H1 (cell line): Measurements from ENCODE around the gene ZBTB45. TPM values are rescaled to one million over a fixed set of nuclear protein-coding genes. Genes with fewer than 3 reads are reported as not detected.

ENCODE experiments used
- CTCF ChIA-PET: fragments of 300-600 bp; sonication (Branson Sonifier 250); formaldehyde crosslinking; loops from one replicate; lab custom pipeline; 2021; ENCODE audit not compliant: partially characterized antibody; lab: Charles Lee
- POLR2A ChIA-PET: fragments of 300-600 bp; sonication (Branson Sonifier 250); formaldehyde crosslinking; loops from one replicate; lab custom pipeline; 2021; ENCODE audit warnings: inconsistent platforms; ENCODE audit not compliant: partially characterized antibody; lab: Charles Lee
- DNase-seq, 2 experiments: peaks; one replicate each; pipeline versions ENCODE4 v3.0.0 to v3.0.0-alpha.2; 2010 to 2022; ENCODE audit warnings: low spot score in 2 of 2, low read depth in 1 of 2, mixed read lengths in 1 of 2
- FAIRE-seq: peaks from 2 replicates; lab custom pipeline; 2011; peaks lifted over from hg19 to GRCh38; lab: Jason Lieb, UNC
- H2AFZ ChIP-seq: 2 replicates; pipeline ENCODE4 v1.8.1; 2012; ENCODE audit warnings: low read length, inconsistent platforms
- H2AK5ac ChIP-seq: 2 replicates; pipeline ENCODE4 v1.6.1; 2013; ENCODE audit warnings: low read depth, low read length
- H2BK120ac ChIP-seq: replicated peaks from 2 replicates; pipeline ENCODE3; 2013; ENCODE audit warnings: low read depth, low read length, inconsistent platforms
- H2BK12ac ChIP-seq: 2 replicates; pipeline ENCODE4 v1.6.1; 2013; ENCODE audit warnings: low read depth, low read length
- H2BK15ac ChIP-seq: 2 replicates; pipeline ENCODE4 v1.6.1; 2013; ENCODE audit warnings: low read length
- H2BK20ac ChIP-seq: 2 replicates; pipeline ENCODE4 v1.6.1; 2013; ENCODE audit warnings: low read length
- H2BK5ac ChIP-seq: 2 replicates; pipeline ENCODE4 v1.6.1; 2013; ENCODE audit warnings: low read depth, low read length
- H3K14ac ChIP-seq: 2 replicates; pipeline ENCODE4 v1.6.1; 2013; ENCODE audit warnings: inconsistent platforms; ENCODE audit not compliant: insufficient read length
- H3K18ac ChIP-seq: 2 replicates; pipeline ENCODE4 v1.6.1; 2013; ENCODE audit warnings: low read length; ENCODE audit errors: extremely low read depth
- H3K23ac ChIP-seq: 2 replicates; pipeline ENCODE4 v1.6.1; 2013; ENCODE audit warnings: inconsistent platforms; ENCODE audit not compliant: insufficient read length
- H3K23me2 ChIP-seq: 2 replicates; pipeline ENCODE4 v1.6.1; 2013; ENCODE audit warnings: low read depth, low read length
- H3K27ac ChIP-seq: 2 replicates; pipeline ENCODE4 v1.6.1; 2011; ENCODE audit warnings: low read depth, low read length, inconsistent platforms
- H3K27me3 ChIP-seq, 4 experiments: replicated peaks in 1 of 4; 1 replicate in 1 of 4; 2 replicates in 3 of 4; pipeline versions ENCODE4 v1.6.1 to v1.8.1; 2011 to 2013; ENCODE audit warnings: low read length in 3 of 4, mild to moderate bottlenecking in 3 of 4, inconsistent platforms in 2 of 4, mixed read lengths in 2 of 4, moderate library complexity in 1 of 4; ENCODE audit not compliant: control insufficient read depth in 3 of 4, insufficient read depth in 3 of 4; ENCODE audit errors: extremely low read depth in 1 of 4
- H3K36me3 ChIP-seq, 4 experiments: 2 replicates each; pipeline versions ENCODE4 v1.6.1 to v1.8.1; 2011 to 2013; ENCODE audit warnings: mild to moderate bottlenecking in 4 of 4, low read length in 3 of 4, moderate library complexity in 2 of 4, control low read depth in 1 of 4, inconsistent platforms in 1 of 4; ENCODE audit not compliant: insufficient read depth in 4 of 4, control insufficient read depth in 2 of 4
- H3K4ac ChIP-seq: replicated peaks from 2 replicates; pipeline ENCODE3; 2013; ENCODE audit warnings: low read length, low read depth, mixed read lengths, inconsistent platforms; ENCODE audit not compliant: insufficient read length
- H3K4me1 ChIP-seq, 4 experiments: replicated peaks in 1 of 4; 1 replicate in 1 of 4; 2 replicates in 3 of 4; pipeline versions ENCODE4 v1.6.1 to v1.8.1; 2011 to 2013; ENCODE audit warnings: low read length in 3 of 4, inconsistent platforms in 2 of 4, mixed read lengths in 1 of 4; ENCODE audit not compliant: insufficient read depth in 4 of 4, control insufficient read depth in 3 of 4
- H3K4me2 ChIP-seq, 2 experiments: 2 replicates each; pipeline versions ENCODE4 v1.6.1 to v1.8.1; 2011 to 2013; ENCODE audit warnings: low read depth in 2 of 2, low read length in 2 of 2, control low read depth in 1 of 2, inconsistent platforms in 1 of 2, mild to moderate bottlenecking in 1 of 2; ENCODE audit not compliant: insufficient read depth in 1 of 2
- H3K4me3 ChIP-seq, 4 experiments: fragments of 200-600, 300-600 bp in 1 of 4; sonication (generic), shearing (Covaris generic), sonication (Bioruptor Twin) in 1 of 4; 2 replicates each; pipeline versions ENCODE4 v1.5.1 to v1.8.1; 2011 to 2016; ENCODE audit warnings: low read length in 4 of 4, low read depth in 3 of 4, control low read depth in 2 of 4, inconsistent platforms in 2 of 4, mild to moderate bottlenecking in 2 of 4, mixed read lengths in 1 of 4, moderate library complexity in 1 of 4; ENCODE audit not compliant: insufficient read depth in 2 of 4; ENCODE audit errors: extremely low read depth in 1 of 4
- H3K56ac ChIP-seq: replicated peaks from 2 replicates; pipeline ENCODE3; 2013; ENCODE audit warnings: low read depth, mild to moderate bottlenecking, mixed read lengths, low read length, inconsistent platforms; ENCODE audit not compliant: insufficient read length
- H3K79me1 ChIP-seq: 2 replicates; pipeline ENCODE4 v1.6.1; 2013; ENCODE audit warnings: low read depth, low read length, control low read depth
- H3K79me2 ChIP-seq, 2 experiments: 2 replicates each; pipeline versions ENCODE4 v1.6.1 to v1.8.1; 2012 to 2013; ENCODE audit warnings: low read length in 2 of 2, mild to moderate bottlenecking in 2 of 2, inconsistent platforms in 1 of 2; ENCODE audit not compliant: insufficient read depth in 2 of 2, control insufficient read depth in 1 of 2
- H3K9ac ChIP-seq, 4 experiments: replicated peaks in 1 of 4; 1 replicate in 1 of 4; 2 replicates in 3 of 4; pipeline versions ENCODE4 v1.6.1 to v1.8.1; 2011 to 2013; ENCODE audit warnings: low read depth in 3 of 4, low read length in 3 of 4, control low read depth in 2 of 4, mild to moderate bottlenecking in 2 of 4, moderate library complexity in 2 of 4, inconsistent platforms in 1 of 4; ENCODE audit errors: extremely low read depth in 1 of 4
- H3K9me3 ChIP-seq, 2 experiments: 2 replicates each; pipeline versions ENCODE4 v1.6.1 to v1.8.1; 2012 to 2013; ENCODE audit warnings: mild to moderate bottlenecking in 2 of 2, moderate library complexity in 2 of 2, control low read depth in 1 of 2, inconsistent platforms in 1 of 2, low read depth in 1 of 2, low read length in 1 of 2, mixed read lengths in 1 of 2; ENCODE audit not compliant: insufficient read depth in 2 of 2
- H4K20me1 ChIP-seq, 2 experiments: replicated peaks in 1 of 2; 2 replicates each; pipeline versions ENCODE3 to v1.8.1; 2011 to 2013; ENCODE audit warnings: inconsistent platforms in 2 of 2, low read length in 2 of 2, mild to moderate bottlenecking in 1 of 2; ENCODE audit not compliant: insufficient read depth in 2 of 2, control insufficient read depth in 1 of 2
- H4K5ac ChIP-seq: 2 replicates; pipeline ENCODE4 v1.6.1; 2013; ENCODE audit warnings: low read length, low read depth, mixed read lengths, inconsistent platforms; ENCODE audit not compliant: insufficient read length
- H4K8ac ChIP-seq: 2 replicates; pipeline ENCODE4 v1.8.0; 2013; ENCODE audit warnings: mild to moderate bottlenecking, moderate library complexity, low read length, inconsistent platforms; ENCODE audit not compliant: insufficient read depth; ENCODE audit errors: extremely low read depth
- H4K91ac ChIP-seq: replicated peaks from 2 replicates; pipeline ENCODE3; 2013; ENCODE audit warnings: low read length, mixed read lengths, inconsistent platforms; ENCODE audit not compliant: insufficient read length
- BCL11A ChIP-seq, 2 experiments: IDR thresholded peaks; one replicate each; pipeline ENCODE4 v1.6.1; 2011; ENCODE audit warnings: low read depth in 2 of 2, low read length in 2 of 2, mild to moderate bottlenecking in 2 of 2
- CBX8 ChIP-seq: fragments of 300-800, 300-1000 bp; sonication (generic); IDR thresholded peaks from 2 replicates; pipeline ENCODE4 v1.7.1; 2016; ENCODE audit warnings: low read depth, low read length, borderline replicate concordance
- NRF1 ChIP-seq: IDR thresholded peaks from 2 replicates; pipeline ENCODE4 v1.6.1; 2011; ENCODE audit warnings: mild to moderate bottlenecking, low read depth, low read length, improper control_type of control experiment
- RNF2 ChIP-seq: fragments of 200-900, 300-1000 bp; sonication (generic); IDR thresholded peaks from 2 replicates; pipeline ENCODE4 v1.7.1; 2016; ENCODE audit warnings: borderline replicate concordance, low read depth, mild to moderate bottlenecking, antibody characterized with exemption, low read length; ENCODE audit not compliant: poor library complexity, severe bottlenecking; ENCODE audit errors: missing control alignments
- SIN3A ChIP-seq, 2 experiments: IDR thresholded peaks in 1 of 2; conservative IDR thresholded peaks in 1 of 2; 2 replicates each; pipeline ENCODE4 v1.6.1; 2011 to 2012; ENCODE audit warnings: low read length in 2 of 2, improper control_type of control experiment in 1 of 2, low read depth in 1 of 2, mild to moderate bottlenecking in 1 of 2
- SIRT6 ChIP-seq: IDR thresholded peaks from one replicate; pipeline ENCODE4 v1.7.1; 2012; ENCODE audit warnings: low read length, inconsistent platforms
- SP1 ChIP-seq: IDR thresholded peaks from 2 replicates; pipeline ENCODE4 v1.6.1; 2011; ENCODE audit warnings: low read depth, low read length
- TCF12 ChIP-seq: IDR thresholded peaks from 2 replicates; pipeline ENCODE4 v1.6.1; 2011; ENCODE audit warnings: low read depth, mild to moderate bottlenecking, low read length
- YY1 ChIP-seq: IDR thresholded peaks from 2 replicates; pipeline ENCODE4 v1.6.1; 2011; ENCODE audit warnings: low read depth, mild to moderate bottlenecking, low read length
- WGBS, 2 experiments: shearing (Covaris generic) in 1 of 2; methylation state at CpG; one replicate each; pipeline versions ENCODE4 v1.1.6 to v1.1.7; 2013 to 2015; ENCODE audit warnings: low lambda C conversion rate in 2 of 2, mixed read lengths in 2 of 2, inconsistent platforms in 1 of 2, low coverage in 1 of 2, missing lambda C conversion rate in 1 of 2; ENCODE audit not compliant: insufficient replicate concordance in 2 of 2, insufficient coverage in 1 of 2, insufficient read length in 1 of 2; ENCODE audit errors: extremely low coverage in 1 of 2, missing lambda C conversion rate in 1 of 2; 5-methylcytosine and 5-hydroxymethylcytosine counted together
- polyA plus RNA-seq, 7 experiments: library from polyadenylated mRNA; depleted of rRNA in 3 of 7; stranded (reverse) in 5 of 7; unstranded in 2 of 7; fragments of >200 nt in 5 of 7; fragments of 200-250 nt in 2 of 7; gene quantifications; 1 replicate in 5 of 7; 2 replicates in 1 of 7; 4 replicates in 1 of 7; pipeline versions ENCODE4 v1.2.1 to v1.2.3, GENCODE V29; 2011 to 2013; ENCODE audit warnings: missing spikeins in 2 of 7, mixed read lengths in 2 of 7
- total RNA-seq: library from RNA; stranded (reverse); fragmentation: NEBNext Ultra II Directional; extraction: Animal tissue kit (Norgen Biotek cat#: 25700); gene quantifications from 2 replicates; pipeline ENCODE4 v1.2.1, GENCODE V29; 2021
- TF ChIP-seq, protein P1 (sequence below): IDR thresholded peaks from 2 replicates; pipeline ENCODE4 v1.6.1; 2012; ENCODE audit warnings: low read length, inconsistent platforms

Gene ZBTB45
- total and polyA plus RNA-seq, 2 of the 8 experiments (the other 6 are each of a cell fraction or from before 2014, with no cell fraction given), result 16.9 to 17.2 TPM

DNA sequence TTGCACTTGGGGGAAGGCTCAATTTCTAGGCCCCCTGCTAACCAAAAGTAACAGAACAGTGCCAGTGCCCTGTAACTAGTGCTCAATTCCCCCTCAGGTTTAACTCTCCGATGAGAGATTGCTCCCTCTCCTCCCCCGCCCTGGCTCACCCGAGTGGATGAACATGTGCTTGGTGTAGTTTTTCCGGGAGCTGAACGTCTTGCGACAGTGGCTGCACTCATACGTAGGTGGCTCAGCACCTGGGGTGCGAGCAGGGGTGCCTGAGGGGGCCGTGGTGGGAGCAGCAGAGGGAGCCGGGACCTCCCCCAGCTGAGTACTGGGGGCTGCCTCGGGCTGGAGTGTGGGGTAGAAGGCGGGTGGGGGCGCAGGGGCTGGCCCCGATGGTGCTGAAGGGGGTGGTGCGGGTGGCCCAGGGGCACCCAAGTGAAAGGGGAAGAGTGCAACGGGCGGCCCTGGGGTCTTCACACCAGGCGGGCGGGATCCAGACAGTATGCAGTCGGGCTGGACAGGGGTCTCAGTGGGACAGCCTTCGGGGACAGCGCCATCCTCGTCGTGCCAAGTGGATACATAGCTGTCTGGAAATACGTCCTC lies 3.3 kb downstream of the ZBTB45 start:
- WGBS, 2 experiments, result 91% methylated on average over 14 of the region's 25 CpGs; no CpG with 5 or more reads in 1 of the 2 experiments
- Histone ChIP-seq H3K27ac (0 out of 2 replicates have a peak overlapping the region, but pooled peaks have one; percentile 28), H2BK120ac (no peak overlapping the region), H4K5ac (no peak overlapping the region), H3K27me3 (no peaks in the 10 kb centered on the region), H3K79me2 (peaks cover 0 to 17% of the 10 kb centered on the region in 2 experiments; a peak in 1 of 4 replicates), H4K91ac (no peak overlapping the region), H3K18ac (no peak overlapping the region), H3K4me3 (peak overlapping the region in 2 of 4 experiments; percentile 3 to 16; a peak in 1 of 8 replicates), H2BK12ac (no peak overlapping the region), H3K23ac (no peak overlapping the region), H4K20me1 (peaks cover 2 to 9% of the 10 kb centered on the region in 2 experiments), H3K9ac (no peak overlapping the region), H3K9me3 (no peaks in the 10 kb centered on the region), H3K36me3 (peaks cover 0 to 9% (median 2%) of the 10 kb centered on the region in 4 experiments; a peak in 2 of 8 replicates), H2AK5ac (no peak overlapping the region), H3K56ac (no peak overlapping the region), H3K23me2 (peaks cover 11% of the 10 kb centered on the region), H3K4me2 (peak overlapping the region; percentile 36 to 58; a peak in 1 of 4 replicates), H3K4ac (no peak overlapping the region), H3K79me1 (peaks cover 5% of the 10 kb centered on the region), H2AFZ (no peak overlapping the region), H2BK15ac (no peak overlapping the region), H2BK20ac (no peak overlapping the region), H3K14ac (no peak overlapping the region), H2BK5ac (0 out of 2 replicates have a peak overlapping the region, but pooled peaks have one; percentile 52), H4K8ac (peak overlapping the region; percentile 51; the same call in 1 of the 2 replicates), H3K4me1 (peaks cover 0 to 30% (median 18%) of the 10 kb centered on the region in 4 experiments; a peak in 6 of 7 replicates)
- DNase-seq (no peak), FAIRE-seq (no peak)
- ChIA-PET CTCF (interaction anchor here (0.6 to 5.2 kb wide), 5 partner anchors 17 to 80 kb away, joined by 3 to 27 read pairs (median 3); no protein-coding TSS in a partner anchor), POLR2A (interaction anchor here (0.5 to 21.3 kb wide), 10 partner anchors 16 to 333 kb away, joined by 3 to 650 read pairs (median 9); partner anchors contain the start of genes CHMP2A, TRIM28, UBE2M and ZNF497)
- TF ChIP-seq SIN3A (conservative IDR thresholded peaks at IDR 0.05 in 1 of 2, IDR thresholded peaks at IDR 0.05 in 1 of 2; ENCODE audit: low read depth in 1 of 2, low read length in 2 of 2) (no peak), BCL11A (IDR thresholded peaks at IDR 0.05; ENCODE audit: low read depth in 2 of 2, low read length in 2 of 2) (no peak), TCF12 (no peak), SP1 (no peak), RNF2 (no peak), SIRT6 (no peak), YY1 (no peak), NRF1 (no peak), CBX8 (no peak)
- TF ChIP-seq, protein P1, sequence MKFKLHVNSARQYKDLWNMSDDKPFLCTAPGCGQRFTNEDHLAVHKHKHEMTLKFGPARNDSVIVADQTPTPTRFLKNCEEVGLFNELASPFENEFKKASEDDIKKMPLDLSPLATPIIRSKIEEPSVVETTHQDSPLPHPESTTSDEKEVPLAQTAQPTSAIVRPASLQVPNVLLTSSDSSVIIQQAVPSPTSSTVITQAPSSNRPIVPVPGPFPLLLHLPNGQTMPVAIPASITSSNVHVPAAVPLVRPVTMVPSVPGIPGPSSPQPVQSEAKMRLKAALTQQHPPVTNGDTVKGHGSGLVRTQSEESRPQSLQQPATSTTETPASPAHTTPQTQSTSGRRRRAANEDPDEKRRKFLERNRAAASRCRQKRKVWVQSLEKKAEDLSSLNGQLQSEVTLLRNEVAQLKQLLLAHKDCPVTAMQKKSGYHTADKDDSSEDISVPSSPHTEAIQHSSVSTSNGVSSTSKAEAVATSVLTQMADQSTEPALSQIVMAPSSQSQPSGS, result no peak
